K562 (cell line): ENCODE results near the gene HAPLN3. TPM values are rescaled to one million over a fixed set of nuclear protein-coding genes. Genes with fewer than 3 reads are reported as not detected.

Experiments
- E2F8 ChIP-seq: fragments of 450-650 bp; IDR thresholded peaks from 2 replicates; pipeline ENCODE4 v1.7.1; 2018; ENCODE audit warnings: mild to moderate bottlenecking, low read depth; ENCODE audit not compliant: partially characterized antibody
- FOXA3 ChIP-seq, 2 experiments: fragments of 450-650 bp in 1 of 2; sonication (generic) in 1 of 2; formaldehyde crosslinking; IDR thresholded peaks in 1 of 2; conservative IDR thresholded peaks in 1 of 2; 2 replicates each; pipeline versions ENCODE4 v1.4.0 to v1.8.0; 2020 to 2022; ENCODE audit warnings: mild to moderate bottlenecking in 2 of 2, missing genetic modification reagents in 1 of 2
- MED1 ChIP-seq: sonication (generic); formaldehyde crosslinking; IDR thresholded peaks from 2 replicates; pipeline ENCODE4 v1.8.1; 2023; ENCODE audit warnings: missing genetic modification reagents, borderline replicate concordance
- NR0B1 ChIP-seq: fragments of 450-650 bp; IDR thresholded peaks from one replicate; pipeline ENCODE4 v1.6.1; 2018; ENCODE audit warnings: mild to moderate bottlenecking, moderate library complexity; ENCODE audit not compliant: partially characterized antibody
- PML ChIP-seq: IDR thresholded peaks from 2 replicates; pipeline ENCODE4 v1.6.1; 2012; ENCODE audit warnings: low read length, inconsistent platforms
- RAD21 ChIP-seq, 2 experiments: fragments of 250-450 bp in 1 of 2; fragments of 450-650 bp in 1 of 2; sonication (Bioruptor Pico) in 1 of 2; formaldehyde crosslinking in 1 of 2; IDR thresholded peaks in 1 of 2; conservative IDR thresholded peaks in 1 of 2; 2 replicates each; pipeline versions ENCODE4 v1.4.0 to v1.8.0; 2020 to 2022; ENCODE audit warnings: mild to moderate bottlenecking in 2 of 2, moderate library complexity in 1 of 2
- REST ChIP-seq, 2 experiments: fragments of 450-650 bp; formaldehyde crosslinking in 1 of 2; IDR thresholded peaks; 2 replicates each; pipeline versions ENCODE4 v1.4.0 to v1.6.1; 2014 to 2020; ENCODE audit warnings: mild to moderate bottlenecking in 2 of 2, borderline replicate concordance in 1 of 2, low read depth in 1 of 2
- TBP ChIP-seq: optimal IDR thresholded peaks from 2 replicates; pipeline ENCODE3; 2011; ENCODE audit warnings: low read depth, low read length, improper control_type of control experiment
- TFAM ChIP-seq: fragments of 250-450 bp; sonication (Bioruptor Pico); conservative IDR thresholded peaks from 2 replicates; pipeline ENCODE4 v1.5.0; 2021; ENCODE audit warnings: mild to moderate bottlenecking, moderate library complexity
- polyA plus RNA-seq, 8 experiments: library from polyadenylated mRNA; depleted of rRNA in 4 of 8; stranded (reverse) in 5 of 8; unstranded in 3 of 8; fragments of >200 nt; fragmentation: Nextera tagmentation in 2 of 8; fragmentation: Illumina TruSeq in 1 of 8; extraction: Ambion mirVana in 2 of 8; extraction: Trizol in 1 of 8; gene quantifications; 2 replicates each; pipeline versions ENCODE4 v1.2.1 to v1.2.3, GENCODE V29; 2011 to 2014; ENCODE audit warnings: inconsistent platforms in 1 of 8, missing spikeins in 1 of 8
- total RNA-seq, 7 experiments: library from RNA; depleted of rRNA in 6 of 7; stranded (reverse); fragments of >200 nt in 6 of 7; fragmentation: Illumina TruSeq in 2 of 7; extraction: Trizol in 2 of 7; gene quantifications; 2 replicates each; pipeline versions ENCODE4 v1.2.1 to v1.2.3, GENCODE V29; 2011 to 2021; ENCODE audit warnings: low replicate concordance in 1 of 7
- TF ChIP-seq, protein P1 (sequence below): fragments of 450-650 bp; formaldehyde crosslinking; IDR thresholded peaks from 2 replicates; pipeline ENCODE4 v1.4.0; 2020; ENCODE audit warnings: mild to moderate bottlenecking

The HAPLN3 gene
- total and polyA plus RNA-seq, 9 of the 15 experiments (the other 6 are each of a cell fraction or from before 2014, with no cell fraction given): 0.04 to 2.4 (median 0.65) TPM

DNA sequence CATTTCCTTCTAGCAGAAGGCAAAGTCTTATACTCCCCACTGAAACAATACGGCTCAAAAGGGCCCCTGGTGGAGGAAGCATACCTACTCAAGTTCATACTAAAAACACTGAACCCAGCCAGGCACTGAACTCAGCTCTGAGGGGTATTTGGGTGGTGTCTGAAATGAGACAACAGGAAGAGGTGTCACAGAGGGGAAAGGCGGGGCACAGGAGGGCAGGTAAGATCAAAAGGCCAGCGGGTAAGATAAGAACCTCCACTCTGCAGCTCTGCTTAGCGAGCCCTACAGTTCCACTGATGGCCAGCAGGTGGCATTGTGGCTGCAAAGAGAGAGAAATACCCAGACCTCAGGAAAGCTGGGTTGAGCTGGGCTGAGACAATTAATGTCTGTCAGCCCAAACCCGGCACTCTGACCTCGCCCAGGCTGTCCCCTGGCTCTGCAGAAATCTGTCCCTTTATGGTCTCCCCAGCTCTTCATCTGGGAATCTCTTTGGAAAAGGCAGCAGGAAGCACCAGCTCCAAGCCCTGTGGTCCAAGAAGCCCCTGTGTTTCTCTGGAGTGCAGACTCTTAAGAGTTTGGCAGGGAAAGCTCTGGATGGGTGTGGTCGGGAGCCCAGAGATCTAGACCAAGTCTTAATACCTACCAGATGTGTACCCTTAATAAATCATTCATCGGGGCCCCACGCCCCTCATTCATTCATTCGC lies 9.4 kb upstream of the HAPLN3 start (continued):
- TF ChIP-seq RAD21 (CRISPR knock-in tag; conservative IDR thresholded peaks at IDR 0.05 in 1 of 2, IDR thresholded peaks at IDR 0.05 in 1 of 2): peak; percentile 94 to 95
- TF ChIP-seq E2F8: no peak
- peak; percentile 91 for TF ChIP-seq REST (IDR thresholded peaks at IDR 0.05; ENCODE audit: borderline replicate concordance)
- no peak for TF ChIP-seq REST (CRISPR knock-in tag; IDR thresholded peaks at IDR 0.05; ENCODE audit: low read depth)
- TF ChIP-seq FOXA3 (CRISPR knock-in tag; conservative IDR thresholded peaks at IDR 0.05 in 1 of 2, IDR thresholded peaks at IDR 0.05 in 1 of 2): no peak
- TF ChIP-seq TBP: no peak
- TF ChIP-seq, protein P1, sequence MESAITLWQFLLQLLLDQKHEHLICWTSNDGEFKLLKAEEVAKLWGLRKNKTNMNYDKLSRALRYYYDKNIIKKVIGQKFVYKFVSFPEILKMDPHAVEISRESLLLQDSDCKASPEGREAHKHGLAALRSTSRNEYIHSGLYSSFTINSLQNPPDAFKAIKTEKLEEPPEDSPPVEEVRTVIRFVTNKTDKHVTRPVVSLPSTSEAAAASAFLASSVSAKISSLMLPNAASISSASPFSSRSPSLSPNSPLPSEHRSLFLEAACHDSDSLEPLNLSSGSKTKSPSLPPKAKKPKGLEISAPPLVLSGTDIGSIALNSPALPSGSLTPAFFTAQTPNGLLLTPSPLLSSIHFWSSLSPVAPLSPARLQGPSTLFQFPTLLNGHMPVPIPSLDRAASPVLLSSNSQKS: no peak
- TF ChIP-seq PML: no peak
- TF ChIP-seq TFAM (CRISPR knock-in tag): no peak
- TF ChIP-seq MED1 (CRISPR knock-in tag): no peak
- TF ChIP-seq NR0B1: no peak
